C4-2B (cell line): Measurements from ENCODE around the gene UGT1A10.

Experiments used
- CTCF ChIP-seq: fragments of 450-650 bp; conservative IDR thresholded peaks from 2 replicates; pipeline ENCODE4 v1.5.1; 2017; ENCODE audit warnings: mild to moderate bottlenecking
- ZFX ChIP-seq: fragments of 450-650 bp; IDR thresholded peaks from 2 replicates; pipeline ENCODE4 v1.6.1; 2017

- TF ChIP-seq CTCF, result no peak
- TF ChIP-seq ZFX, result no peak
These were observed 165.3 kb downstream of the UGT1A10 start for GRCh38 chr2:233801357-233802131.
